Right ventricle myocardium inferior (tissue), 1 donor: ENCODE measurements around the gene UTS2. TPM values are rescaled to one million over a fixed set of nuclear protein-coding genes. Genes with fewer than 3 reads are reported as not detected.

Experiments used
- ATAC-seq: fragments of 200-7000 bp; cut with Tn5 transposase; one replicate; pipeline ENCODE4 v1.9.1; 2020; ENCODE audit warnings: mild to moderate bottlenecking, moderate library complexity
- DNase-seq: peaks from one replicate; pipeline ENCODE4 v3.0.0; 2021; ENCODE audit errors: missing footprints
- intact Hi-C: fragments of 100-400 bp; cut with DNase I; formaldehyde crosslinking; loops from one replicate; pipeline ENCODE4 v1.11.0; 2022
- total RNA-seq: library from RNA; stranded (reverse); fragmentation: NEBNext Ultra II Directional; extraction: Animal tissue kit (Norgen Biotek cat#: 25700); gene quantifications from one replicate; pipeline ENCODE4 v1.2.1, GENCODE V29; 2021
- donor health status: DM: no; HTN: yes; CAD: no; lungs with severe emphysema.

Gene UTS2
- total RNA-seq, 1 donor from 2014 or later: not detected

DNA sequence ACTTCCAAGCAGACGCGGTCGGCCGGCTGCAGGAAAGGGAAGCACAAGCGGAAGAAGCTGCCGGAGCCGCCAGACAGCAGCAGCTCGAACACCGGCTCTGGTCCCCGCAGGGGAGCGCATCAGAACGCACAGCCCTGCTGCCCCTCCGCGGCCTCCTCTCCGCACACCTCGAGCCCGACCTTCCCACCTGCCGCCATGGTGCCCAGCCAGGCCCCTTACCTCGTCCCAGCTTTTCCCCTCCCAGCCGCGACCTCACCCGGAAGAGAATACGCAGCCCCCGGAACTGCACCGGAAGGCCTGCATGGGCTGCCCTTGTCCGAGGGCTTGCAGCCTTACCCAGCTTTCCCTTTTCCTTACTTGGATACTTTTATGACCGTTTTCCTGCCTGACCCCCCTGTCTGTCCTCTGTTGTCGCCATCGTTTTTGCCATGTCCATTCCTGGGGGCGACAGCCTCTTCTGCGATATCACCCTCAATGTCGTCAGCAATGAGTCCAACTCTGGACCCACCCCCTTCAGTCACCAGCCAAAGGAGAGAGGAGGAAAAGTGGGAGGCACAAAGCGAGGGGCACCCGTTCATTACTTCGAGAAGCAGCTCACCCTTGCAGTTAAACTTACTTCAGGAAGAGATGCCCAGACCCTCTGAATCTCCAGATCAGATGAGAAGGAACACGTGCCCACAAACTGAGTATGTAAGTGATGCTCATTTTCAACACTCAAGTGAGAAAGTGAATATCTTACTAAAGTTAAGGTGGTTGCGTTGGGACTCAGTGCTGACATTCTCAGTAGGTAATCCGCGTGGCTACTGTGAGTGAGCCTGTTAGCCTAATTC is 25.5 kb downstream of the UTS2 start:
- DNase-seq (no peak), ATAC-seq (no peak)
- intact Hi-C loops: no loop called here

DNA sequence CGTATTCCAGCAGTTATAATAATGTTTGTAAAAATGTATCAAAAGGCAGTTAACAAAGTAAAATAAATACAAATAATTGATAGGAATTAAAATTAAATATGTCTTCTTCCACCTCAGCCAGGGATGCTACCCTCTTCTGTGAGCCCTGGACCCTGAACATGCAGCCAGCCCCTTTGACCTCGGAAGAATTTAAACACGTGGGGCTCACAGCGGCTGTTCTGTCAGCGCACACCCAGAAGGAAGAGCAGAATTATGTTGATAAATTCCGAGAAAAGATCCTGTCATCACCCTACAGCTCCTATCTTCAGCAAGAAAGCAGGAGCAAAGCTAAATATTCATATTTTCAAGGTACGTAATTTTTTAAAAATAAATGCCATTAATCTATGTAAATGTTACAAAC is 26.5 kb downstream of the UTS2 start:
- DNase-seq (no peak), ATAC-seq (no peak)
- intact Hi-C loops: no loop called here

DNA sequence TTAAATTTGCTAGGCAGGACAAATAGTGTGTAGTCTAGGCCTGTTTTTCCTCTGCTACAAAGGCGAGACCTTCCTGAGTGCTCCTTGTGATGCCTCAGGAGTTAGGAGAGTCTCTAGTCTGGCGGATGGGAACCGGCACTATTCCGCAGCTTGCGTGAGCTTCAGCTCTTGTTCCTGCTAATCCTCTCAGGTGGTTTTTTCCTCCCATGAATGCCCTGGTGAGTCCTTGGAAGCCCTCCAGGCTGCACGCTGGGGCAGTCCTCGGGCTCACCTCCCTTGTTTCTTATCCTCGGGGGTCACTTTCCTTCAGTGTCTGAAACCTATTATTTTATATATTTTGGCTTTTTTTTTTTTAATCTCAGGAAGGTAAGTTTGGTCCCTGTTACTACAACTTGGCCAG is 28.2 kb downstream of the UTS2 start:
- ATAC-seq (no peak), DNase-seq (no peak)
- intact Hi-C loops: no loop called here

DNA sequence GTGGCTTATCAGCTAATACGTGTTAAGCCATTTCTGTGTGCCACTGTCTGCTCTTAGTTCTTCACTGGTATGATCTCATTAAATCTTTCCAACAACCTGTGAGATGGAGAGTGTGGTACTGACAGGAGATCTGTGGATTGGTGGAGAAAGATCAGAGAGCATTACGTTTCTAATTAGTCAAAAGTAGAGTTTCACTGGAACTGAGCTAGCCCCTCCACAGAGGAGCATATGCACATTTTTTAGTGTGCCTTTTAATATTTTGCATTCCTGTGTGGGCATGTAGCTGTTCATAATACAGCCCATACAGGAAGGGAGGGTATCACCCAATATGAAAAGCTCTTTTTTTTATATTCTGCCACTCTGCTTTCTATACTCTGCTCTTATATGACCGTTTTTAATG is 31.6 kb downstream of the UTS2 start:
- no peak for ATAC-seq
- no peak for DNase-seq
- intact Hi-C loops: no loop called here

DNA sequence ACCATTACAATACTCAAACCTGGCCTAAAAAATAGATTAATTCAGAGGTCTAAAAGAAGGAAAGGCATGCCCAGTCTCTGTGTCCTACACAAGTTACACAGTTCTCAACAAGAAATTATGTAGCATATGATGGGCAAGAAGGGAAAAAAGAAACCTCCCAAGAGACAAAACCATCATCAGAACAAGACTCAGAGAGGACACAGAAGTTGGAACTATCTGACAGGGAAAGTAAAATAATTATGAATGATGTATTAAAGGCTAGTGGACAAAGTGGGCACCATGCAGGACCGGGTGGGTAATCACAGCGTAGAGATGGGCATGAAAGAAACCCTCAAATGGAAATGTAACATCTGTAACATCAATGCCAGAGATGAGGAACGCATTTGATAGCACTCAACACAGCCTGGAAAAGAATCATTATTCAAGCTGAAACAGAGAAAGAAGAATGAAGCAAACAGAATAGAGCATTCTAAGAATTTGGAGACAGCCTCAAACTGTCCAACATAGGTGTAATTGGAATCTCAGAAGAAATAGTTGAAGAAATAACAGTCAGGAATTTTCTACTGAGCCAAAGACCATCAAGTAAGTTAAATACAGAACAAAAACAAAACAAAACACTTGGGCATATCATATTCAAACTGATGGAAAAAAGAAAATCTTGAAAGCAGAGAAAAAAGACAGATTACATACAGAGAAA is 39.0 kb downstream of the UTS2 start:
- ATAC-seq: no peak
- intact Hi-C loops: no loop called here
- no peak for DNase-seq

DNA sequence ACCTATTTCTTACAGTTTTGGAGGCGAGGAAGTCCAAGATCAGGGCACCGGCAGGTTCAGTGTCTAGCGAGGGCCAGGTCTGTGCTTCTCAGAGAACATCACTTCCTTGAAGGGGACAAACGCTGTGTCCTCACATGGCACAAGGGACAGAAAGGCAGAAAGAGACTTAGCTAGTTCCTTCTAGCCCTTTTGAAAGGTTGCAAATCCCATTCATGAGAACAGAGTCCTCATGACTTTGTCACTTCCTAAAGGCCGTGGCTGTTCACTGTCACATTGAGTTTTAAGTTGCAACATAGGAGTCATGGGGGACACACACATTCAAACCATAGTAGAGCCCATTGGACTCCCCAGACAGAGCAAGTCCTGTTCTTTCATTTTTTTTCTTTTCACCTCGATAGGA is 41.4 kb downstream of the UTS2 start:
- intact Hi-C loops: no loop called here
- ATAC-seq: no peak
- no peak for DNase-seq

DNA sequence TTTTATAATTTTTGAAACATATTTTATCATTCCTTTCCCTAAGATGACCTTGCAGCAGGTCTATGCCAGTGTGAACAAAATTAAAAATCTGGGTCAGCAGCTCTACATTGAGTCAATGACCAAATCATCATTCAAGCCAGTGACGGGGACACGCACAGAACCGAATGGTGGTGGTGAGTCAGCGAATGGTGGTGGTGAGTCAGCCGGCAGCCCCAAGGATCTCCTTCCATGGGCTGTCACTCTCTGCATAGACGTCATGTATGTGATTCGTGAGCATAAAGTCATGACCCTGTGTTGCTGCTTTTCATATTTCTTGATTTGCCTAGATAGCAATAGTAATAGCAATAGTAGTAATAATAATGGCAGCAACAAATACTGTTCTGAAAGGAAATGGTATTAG is 42.5 kb downstream of the UTS2 start:
- ATAC-seq (no peak), DNase-seq (no peak)
- intact Hi-C loops: no loop called here

DNA sequence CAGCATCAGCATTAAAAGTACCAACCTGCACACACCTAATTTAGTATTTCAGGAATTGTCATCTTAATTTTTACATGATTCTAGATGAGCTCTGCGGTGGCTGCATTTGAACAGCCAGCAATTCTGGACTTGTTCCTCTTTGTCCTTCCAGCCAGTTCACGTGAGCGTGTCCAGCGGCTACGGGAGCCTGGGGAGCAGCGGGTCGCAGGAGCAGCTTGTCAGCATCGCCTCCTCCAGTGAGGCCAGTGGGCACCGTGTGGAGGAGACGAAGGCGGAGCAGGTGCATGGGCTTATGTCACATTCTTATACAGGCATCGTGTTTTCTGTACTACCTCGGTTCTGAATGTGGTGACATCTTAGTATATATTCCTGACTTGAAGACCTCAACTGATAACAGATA is 43.1 kb downstream of the UTS2 start:
- ATAC-seq (no peak), DNase-seq (no peak)
- intact Hi-C loops: no loop called here

DNA sequence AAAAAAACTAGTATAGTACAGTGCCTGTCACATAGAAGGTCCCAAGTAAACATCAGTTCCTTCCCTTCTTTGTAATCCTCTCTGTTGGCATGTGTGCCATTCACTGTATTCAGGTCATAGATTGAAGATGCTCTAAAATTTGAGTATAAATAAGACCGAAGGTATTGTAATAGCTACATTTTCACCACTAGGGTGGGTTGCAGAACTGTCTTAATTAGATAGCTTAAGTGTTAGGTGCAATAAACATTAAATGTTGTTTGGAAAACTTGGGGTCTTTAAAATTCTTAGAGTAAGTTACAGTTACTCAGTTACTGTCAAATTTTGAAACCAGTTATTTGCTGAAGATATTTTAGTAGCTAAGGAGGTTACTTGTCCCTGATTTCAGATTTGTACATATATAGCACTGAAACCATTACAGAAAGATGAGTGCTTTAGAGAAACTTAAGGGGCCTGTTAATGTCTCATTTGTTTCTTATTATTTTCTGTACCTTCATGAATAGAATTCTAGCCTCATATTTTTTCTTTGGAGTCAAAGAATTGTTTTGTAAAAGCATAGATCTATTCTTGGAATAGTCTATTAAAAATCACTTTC is 44.5 kb downstream of the UTS2 start:
- intact Hi-C loops: no loop called here
- no peak for ATAC-seq
- no peak for DNase-seq

DNA sequence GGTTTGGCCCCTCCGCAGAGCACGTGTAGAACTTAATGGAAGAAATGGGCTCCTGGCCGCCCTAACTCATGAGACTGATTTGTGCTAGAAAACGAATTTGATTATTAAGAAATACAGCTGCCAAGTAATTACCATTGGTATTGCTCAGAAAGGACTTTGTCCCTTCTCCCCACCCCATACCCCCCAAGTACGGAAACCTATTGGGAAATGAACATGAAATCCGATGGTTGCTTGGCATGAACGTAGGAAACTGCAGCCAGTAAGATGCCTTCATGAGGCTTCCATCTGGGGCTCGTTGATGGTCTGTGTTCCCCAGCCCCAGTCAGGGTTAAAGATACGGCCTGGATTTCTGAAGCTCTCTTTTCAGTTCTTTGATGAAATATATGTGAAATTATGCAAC is 47.4 kb downstream of the UTS2 start:
- intact Hi-C loops: no loop called here
- DNase-seq (no peak), ATAC-seq (no peak)

Other genes with a start within 250 kb of the UTS2 start
- 68.6 TPM for gene VAMP3, start 81.8 kb downstream of the UTS2 start, total RNA-seq
- gene PER3, start 68.8 kb downstream of the UTS2 start, total RNA-seq: 15.4 TPM
- gene TNFRSF9, start 87.8 kb upstream of the UTS2 start, total RNA-seq: not detected
- 372 TPM for gene PARK7, start 108.6 kb upstream of the UTS2 start, total RNA-seq
- 12.8 TPM for gene ERRFI1, start 173.2 kb upstream of the UTS2 start, total RNA-seq